Vagina (tissue), 2 donors: ENCODE data around the gene ADGRG6.

Experiments used
- POLR2A ChIP-seq, 2 donors: fragments of 450-650 bp; IDR thresholded peaks; one replicate each; pipeline ENCODE4 v1.6.1; 2017; ENCODE audit warnings: antibody characterized with exemption in 2 of 2, mild to moderate bottlenecking in 2 of 2, moderate library complexity in 2 of 2
- POLR2AphosphoS5 ChIP-seq, 2 donors: sonication (generic); formaldehyde crosslinking; IDR thresholded peaks; one replicate each; pipeline ENCODE4 v1.9.0; 2017; ENCODE audit warnings: antibody characterized with exemption in 2 of 2, mild to moderate bottlenecking in 2 of 2, low read depth in 1 of 2; ENCODE audit not compliant: insufficient read depth in 1 of 2
- TF ChIP-seq, protein P1 (sequence below), 3 experiments: fragments of 450-650 bp in 2 of 3; fragments of 200-600 bp in 1 of 3; sonication (generic) in 1 of 3; IDR thresholded peaks; one replicate each; pipeline ENCODE4 v1.5.1; 2017 to 2019; ENCODE audit warnings: antibody characterized with exemption in 3 of 3, mild to moderate bottlenecking in 2 of 3, moderate library complexity in 2 of 3

GRCh38 chr6:142411145-142411544 is 109.3 kb downstream of the ADGRG6 start:
- TF ChIP-seq, protein P1, sequence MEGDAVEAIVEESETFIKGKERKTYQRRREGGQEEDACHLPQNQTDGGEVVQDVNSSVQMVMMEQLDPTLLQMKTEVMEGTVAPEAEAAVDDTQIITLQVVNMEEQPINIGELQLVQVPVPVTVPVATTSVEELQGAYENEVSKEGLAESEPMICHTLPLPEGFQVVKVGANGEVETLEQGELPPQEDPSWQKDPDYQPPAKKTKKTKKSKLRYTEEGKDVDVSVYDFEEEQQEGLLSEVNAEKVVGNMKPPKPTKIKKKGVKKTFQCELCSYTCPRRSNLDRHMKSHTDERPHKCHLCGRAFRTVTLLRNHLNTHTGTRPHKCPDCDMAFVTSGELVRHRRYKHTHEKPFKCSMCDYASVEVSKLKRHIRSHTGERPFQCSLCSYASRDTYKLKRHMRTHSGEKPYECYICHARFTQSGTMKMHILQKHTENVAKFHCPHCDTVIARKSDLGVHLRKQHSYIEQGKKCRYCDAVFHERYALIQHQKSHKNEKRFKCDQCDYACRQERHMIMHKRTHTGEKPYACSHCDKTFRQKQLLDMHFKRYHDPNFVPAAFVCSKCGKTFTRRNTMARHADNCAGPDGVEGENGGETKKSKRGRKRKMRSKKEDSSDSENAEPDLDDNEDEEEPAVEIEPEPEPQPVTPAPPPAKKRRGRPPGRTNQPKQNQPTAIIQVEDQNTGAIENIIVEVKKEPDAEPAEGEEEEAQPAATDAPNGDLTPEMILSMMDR (IDR thresholded peaks at IDR 0.05), result no peak
- TF ChIP-seq POLR2A (IDR thresholded peaks at IDR 0.05), result no peak
- TF ChIP-seq POLR2AphosphoS5 (IDR thresholded peaks at IDR 0.05; ENCODE audit: insufficient read depth in 1 of 2, low read depth in 1 of 2), result no peak
